Measurements from ENCODE around the gene HDLBP. TPM values are rescaled to one million over a fixed set of nuclear protein-coding genes. Genes with fewer than 3 reads are reported as not detected.
"Not testable (repeated sequence)": the region's sequence is repeated elsewhere in the genome, so short reads cannot be mapped to it uniquely, and the experiment has no call there.

HDLBP gene
- total RNA-seq, 2 donors from 2014 or later: 390 to 417 TPM

DNA sequence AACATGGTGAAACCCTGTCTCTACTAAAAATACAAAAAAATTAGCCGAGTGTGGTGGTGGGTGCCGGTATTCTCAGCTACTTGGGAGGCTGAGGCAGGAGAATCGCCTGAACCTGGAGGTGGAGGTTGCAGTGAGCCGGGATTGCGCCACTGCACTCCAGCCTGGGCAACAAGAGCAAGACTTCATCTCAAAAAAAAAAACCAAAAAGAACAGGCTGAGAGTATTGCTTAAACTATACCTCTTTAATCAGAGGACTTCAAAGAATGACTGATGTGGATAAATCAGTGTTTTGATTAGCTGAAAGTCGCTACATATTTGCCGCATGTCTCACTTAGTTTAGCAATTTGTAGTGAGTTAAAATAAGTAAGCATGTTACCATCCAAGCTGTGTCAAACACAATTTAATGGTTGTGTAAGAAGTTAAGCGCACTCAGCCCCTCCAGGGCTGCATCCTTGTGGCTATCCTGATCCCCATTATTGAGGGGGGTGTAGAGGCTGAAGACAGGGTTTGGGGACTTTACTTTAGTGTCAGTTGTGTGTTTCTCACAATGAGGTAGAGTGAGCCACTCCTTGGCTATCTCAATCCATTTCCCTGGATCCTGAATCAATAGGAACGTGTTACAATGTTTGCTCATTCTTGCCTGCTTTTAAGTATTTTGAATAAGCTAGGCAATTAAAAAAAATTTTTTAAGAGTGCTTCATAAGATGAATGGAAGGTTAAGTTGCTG is 29.6 kb upstream of the HDLBP start:
- intact Hi-C loops (cut with DNase I, micrococcal nuclease): no loop called here
- ATAC-seq (no peak), DNase-seq (no peak)

GRCh38 chr2:241340631-241341163 is 25.2 kb upstream of the HDLBP start:
- intact Hi-C loops (cut with DNase I, micrococcal nuclease): no loop called here
- ATAC-seq (peak; percentile 91), DNase-seq (peak in 1 of 2 donors; percentile 24)

DNA sequence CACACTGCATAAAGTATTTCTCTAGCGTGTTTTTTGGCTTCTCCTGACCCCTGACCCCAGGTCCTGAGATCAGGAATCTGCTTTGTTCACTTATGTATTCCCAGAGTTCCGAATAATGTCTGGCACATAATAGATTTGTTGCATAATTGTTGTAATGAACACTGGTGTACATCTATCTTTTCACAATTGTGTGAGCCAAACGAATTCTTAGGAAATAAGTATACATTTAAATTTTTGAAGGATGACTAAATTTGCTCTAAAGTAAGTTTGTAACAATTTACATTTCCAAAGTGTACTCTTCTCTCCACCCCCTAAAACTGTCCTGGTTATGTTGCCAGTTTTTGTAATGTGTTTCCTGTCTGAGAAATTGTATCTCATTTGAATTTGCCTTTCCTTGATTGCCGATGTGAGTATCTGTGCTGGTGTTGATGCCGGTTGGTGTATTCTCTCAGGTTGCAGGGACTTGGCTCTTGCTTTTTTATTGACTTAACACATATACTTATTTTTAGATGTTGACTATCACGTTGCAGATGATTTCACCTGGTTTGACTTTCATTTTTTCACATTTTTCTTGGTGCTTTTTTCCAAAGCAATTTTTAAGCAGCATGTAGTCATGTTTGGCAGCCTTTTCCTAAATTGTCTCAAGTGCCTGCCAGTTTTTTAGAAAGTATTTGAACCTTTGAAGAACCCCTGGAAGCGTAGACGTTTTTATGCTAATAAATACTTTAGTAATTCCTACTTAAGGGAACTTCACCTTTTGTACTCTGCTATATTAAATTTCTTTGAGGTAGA is 24.6 kb upstream of the HDLBP start:
- DNase-seq: no peak
- no peak for ATAC-seq
- intact Hi-C loops (cut with DNase I, micrococcal nuclease): no loop called here

DNA sequence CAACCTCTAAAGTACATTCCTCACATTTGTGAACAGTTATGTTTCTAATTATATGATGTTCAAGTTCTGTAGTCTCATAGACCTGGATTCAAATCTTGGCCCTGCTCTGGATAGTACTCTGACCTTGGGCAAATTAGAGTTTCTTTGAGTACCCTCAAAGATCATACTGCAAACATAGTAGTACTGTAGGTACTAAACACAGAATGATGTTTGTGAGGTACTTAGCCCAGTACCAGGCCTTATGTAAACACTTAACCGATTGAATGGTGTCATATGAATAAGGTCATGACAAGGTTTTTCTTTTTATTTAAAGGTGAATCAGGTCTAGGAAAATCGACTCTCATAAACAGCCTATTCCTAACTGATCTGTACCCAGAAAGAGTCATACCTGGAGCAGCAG is 19.3 kb upstream of the HDLBP start:
- no peak for DNase-seq
- intact Hi-C loops (cut with DNase I, micrococcal nuclease): no loop called here
- ATAC-seq: no peak

GRCh38 chr2:241330616-241330981 is 15.1 kb upstream of the HDLBP start:
- intact Hi-C loops (cut with DNase I, micrococcal nuclease): no loop called here
- DNase-seq: no peak
- ATAC-seq: no peak

GRCh38 chr2:241329669-241330615 is 14.5 kb upstream of the HDLBP start:
- peak; percentile 50 for ATAC-seq
- no peak for DNase-seq
- intact Hi-C loops (cut with DNase I, micrococcal nuclease): no loop called here

- intact Hi-C loops (cut with DNase I, micrococcal nuclease): no loop called here
- DNase-seq (no peak), ATAC-seq (no peak)
Observed at GRCh38 chr2:241325257-241325656, 9.8 kb upstream of the HDLBP start.

- ATAC-seq (no peak), DNase-seq (no peak)
- intact Hi-C loops (cut with DNase I, micrococcal nuclease): no loop called here
Observed at GRCh38 chr2:241324775-241325174, 9.3 kb upstream of the HDLBP start.

DNA sequence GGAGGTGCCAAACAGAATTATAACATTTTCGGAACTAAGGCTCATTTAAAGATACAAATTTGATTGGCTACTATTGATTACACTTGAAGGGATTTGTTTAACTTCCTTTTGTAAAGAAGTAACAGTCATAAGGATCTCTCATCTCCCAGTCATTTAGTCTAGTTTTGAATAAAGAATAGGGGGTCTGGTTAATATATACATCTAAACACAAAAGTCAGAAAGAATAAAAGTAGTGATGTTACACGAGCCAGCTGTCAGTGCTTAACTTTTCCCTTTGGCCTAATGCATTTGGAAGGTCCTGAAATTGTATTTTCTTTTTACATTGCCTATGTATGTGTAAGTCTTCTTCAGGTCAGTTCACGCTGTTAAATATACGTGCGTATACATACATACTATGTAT is 8.3 kb upstream of the HDLBP start:
- ATAC-seq (no peak), DNase-seq (no peak)
- intact Hi-C loops (cut with DNase I, micrococcal nuclease): no loop called here

DNA sequence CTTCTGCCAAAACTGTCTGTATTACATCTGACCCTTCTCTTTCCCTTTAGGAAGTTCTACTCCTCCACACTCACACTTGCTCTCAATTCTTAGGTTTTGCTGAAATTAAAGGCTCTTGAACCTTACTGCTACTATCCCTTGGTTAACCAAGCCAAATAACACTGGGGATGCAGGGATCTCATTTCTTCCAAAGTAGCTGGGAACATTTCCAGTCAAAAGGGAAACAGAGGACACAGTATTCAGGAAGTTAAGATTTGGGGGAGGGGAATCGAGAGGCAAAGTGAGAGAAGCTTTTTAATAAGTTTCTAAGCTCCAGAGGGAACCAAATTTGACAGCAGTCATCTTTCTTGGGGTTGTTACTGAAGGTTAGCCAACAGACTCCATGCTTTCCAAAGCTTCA is 6.4 kb upstream of the HDLBP start:
- no peak for ATAC-seq
- no peak for DNase-seq
- intact Hi-C loops (cut with DNase I, micrococcal nuclease): no loop called here

GRCh38 chr2:241321033-241321432 is 5.6 kb upstream of the HDLBP start:
- ATAC-seq: no peak
- intact Hi-C loops (cut with DNase I, micrococcal nuclease): no loop called here
- DNase-seq: no peak

DNA sequence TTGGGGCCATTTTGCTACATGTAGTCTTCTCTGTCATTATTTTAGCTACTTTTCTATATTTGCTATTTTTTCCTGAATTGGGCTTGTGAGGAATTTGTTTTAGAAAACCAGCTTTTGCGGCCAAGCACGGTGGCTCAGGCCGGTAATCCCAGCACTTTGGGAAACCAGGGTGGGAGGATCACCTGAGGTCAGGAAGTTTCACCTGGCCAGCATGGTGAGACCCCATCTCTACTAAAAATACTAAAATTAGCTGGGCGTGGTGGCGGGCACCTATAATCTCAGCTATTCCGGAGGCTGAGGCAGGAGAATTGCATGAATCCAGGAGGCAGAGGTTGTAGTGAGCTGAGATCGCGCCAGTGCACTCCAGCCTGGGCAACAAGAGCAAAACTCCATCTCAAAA is 4.9 kb upstream of the HDLBP start:
- no peak for ATAC-seq
- DNase-seq: no peak
- intact Hi-C loops (cut with DNase I, micrococcal nuclease): no loop called here

DNA sequence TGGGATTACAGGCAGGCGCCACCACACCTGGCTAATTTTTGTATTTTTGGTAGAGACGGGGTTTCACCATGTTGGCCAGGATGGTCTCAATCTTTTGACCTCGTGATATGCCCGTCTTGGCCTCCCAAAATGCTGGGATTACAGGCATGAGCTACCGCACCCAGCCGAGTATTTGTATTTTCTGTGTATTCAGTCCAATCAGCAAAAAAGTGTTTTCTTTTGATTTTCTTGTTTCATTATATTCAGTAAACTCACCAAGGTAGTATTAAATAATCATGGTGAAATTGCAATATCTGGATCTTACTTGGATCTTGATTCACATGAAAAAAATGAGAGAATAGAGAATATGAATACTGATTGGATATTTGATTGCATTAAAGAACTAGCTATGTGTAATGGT is 3.4 kb upstream of the HDLBP start:
- ATAC-seq; intact Hi-C loops (cut with DNase I, micrococcal nuclease); DNase-seq: not testable (repeated sequence)

DNA sequence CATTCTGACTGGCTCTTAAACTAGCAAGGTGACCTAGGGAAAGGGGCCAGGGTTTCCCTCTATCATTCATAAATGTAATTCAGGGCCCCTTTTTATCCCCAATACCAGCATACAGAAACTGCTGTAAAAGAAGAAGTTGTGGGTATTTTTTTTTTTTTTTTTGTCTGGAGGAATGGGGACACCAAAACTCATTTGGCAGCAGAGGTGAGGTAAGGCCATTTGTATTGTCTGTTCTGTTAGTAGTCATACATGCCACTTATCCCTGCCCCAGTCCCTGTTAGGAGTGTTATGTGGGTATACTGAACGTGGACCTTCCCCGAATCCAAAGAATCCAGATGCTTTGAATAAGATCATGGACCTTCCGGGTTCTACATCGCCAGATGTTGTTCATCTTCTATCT is 1.9 kb upstream of the HDLBP start:
- intact Hi-C loops (cut with DNase I, micrococcal nuclease): no loop called here
- ATAC-seq: no peak
- no peak for DNase-seq

GRCh38 chr2:241316825-241317224 is 1.4 kb upstream of the HDLBP start:
- ATAC-seq (no peak), DNase-seq (no peak)
- intact Hi-C loops (cut with DNase I, micrococcal nuclease): no loop called here

- intact Hi-C loops (cut with DNase I, micrococcal nuclease): no loop called here
- ATAC-seq: peak; percentile 41
- DNase-seq: peak; percentile 77 to 87
Observed at GRCh38 chr2:241315879-241316631, 583 bp upstream of the HDLBP start, which contains the start of gene SEPTIN2. SEPTIN2 (plus strand) TSS chr2:241315925; CDS start chr2:241324233, 8,308 bp downstream.

DNA sequence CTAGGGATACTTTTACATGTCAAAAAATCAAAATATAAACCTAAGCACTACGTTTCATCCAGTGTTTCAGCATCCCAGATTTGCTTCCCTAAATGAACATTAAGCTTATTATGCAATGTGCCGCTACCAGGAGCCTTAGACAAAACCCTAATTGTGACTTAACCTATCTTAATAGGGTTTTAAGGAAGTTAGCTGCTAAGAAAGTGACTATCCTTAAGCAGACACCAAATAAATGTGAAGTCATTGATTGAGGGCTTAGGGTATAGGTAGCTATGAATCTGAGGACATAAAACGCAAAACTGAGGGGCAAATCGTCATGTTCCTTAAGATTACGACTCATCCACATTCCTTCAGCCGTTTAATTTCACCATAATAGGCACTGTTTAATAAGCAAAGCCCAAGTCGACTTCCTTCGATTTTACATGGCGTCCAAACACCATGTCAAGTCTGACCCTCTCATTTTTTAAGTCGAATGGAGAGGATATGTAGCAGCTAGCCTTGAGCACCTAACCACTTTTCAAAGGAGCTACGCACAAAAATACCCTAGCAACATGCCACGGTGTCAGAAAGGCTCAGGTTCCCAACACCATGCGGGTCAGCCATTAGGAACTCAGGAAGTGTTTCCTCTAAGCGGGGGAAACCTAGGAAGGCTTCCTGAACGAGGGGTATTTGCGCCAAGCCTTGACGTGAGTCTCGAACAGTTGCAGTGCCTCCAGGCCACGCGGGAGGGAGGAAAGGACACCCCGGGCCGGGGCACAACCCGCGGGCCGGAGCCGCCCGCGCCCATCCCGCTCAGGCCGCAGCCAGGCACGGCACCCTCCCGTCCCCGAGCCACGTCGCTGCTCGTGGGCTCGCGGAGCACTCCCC is 1.0 kb downstream of the HDLBP start:
- ATAC-seq (peak; percentile 26), DNase-seq (no peak)
- intact Hi-C loops (cut with DNase I, micrococcal nuclease): no loop called here
